GM18907 (cell line): ENCODE results near the gene CACUL1.

Experiments
- ATAC-seq: cut with Tn5 transposase; IDR thresholded peaks from one replicate; pipeline ENCODE4 v1.9.1; 2021; ENCODE audit warnings: mild to moderate bottlenecking, moderate library complexity; ENCODE audit not compliant: unreplicated experiment

Gene CACUL1

DNA sequence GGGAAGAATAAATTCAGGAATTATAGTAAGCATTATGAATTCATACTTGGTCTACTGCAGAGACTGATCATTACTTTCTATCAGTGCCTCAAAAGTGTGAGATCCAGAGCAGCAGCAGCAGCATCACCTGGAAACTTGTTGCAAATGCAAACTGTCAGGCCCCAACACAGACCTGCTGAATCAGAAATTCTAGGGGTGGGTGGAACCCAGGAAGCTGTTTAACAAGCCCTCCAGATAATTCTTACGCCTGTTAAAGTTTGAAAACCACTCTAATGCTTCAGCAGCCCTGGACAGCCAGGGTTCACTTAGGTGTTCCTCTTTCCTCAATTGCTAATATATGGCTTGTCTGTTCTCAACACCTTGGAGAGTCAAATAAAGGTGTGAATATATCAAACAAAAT is 19.5 kb downstream of the CACUL1 start:
- no peak for ATAC-seq

DNA sequence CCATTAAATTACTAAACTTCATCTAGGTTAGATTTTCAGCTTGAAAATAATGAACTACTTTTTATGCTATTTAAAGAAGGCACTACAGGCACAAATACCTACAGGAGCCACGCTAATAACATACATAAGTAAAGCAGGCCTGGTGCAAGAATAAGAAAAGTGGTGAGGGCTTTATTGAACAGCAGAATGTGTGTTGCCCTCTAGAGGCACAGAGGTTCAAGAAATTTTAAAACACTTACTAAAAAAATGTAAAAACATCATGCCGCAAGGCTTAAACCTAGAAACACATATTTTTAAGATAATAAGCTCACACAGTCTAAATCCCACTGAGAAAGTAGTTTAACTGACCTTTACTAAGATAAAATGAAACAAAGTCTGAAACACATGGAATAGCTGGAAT is 20.3 kb downstream of the CACUL1 start:
- no peak for ATAC-seq

DNA sequence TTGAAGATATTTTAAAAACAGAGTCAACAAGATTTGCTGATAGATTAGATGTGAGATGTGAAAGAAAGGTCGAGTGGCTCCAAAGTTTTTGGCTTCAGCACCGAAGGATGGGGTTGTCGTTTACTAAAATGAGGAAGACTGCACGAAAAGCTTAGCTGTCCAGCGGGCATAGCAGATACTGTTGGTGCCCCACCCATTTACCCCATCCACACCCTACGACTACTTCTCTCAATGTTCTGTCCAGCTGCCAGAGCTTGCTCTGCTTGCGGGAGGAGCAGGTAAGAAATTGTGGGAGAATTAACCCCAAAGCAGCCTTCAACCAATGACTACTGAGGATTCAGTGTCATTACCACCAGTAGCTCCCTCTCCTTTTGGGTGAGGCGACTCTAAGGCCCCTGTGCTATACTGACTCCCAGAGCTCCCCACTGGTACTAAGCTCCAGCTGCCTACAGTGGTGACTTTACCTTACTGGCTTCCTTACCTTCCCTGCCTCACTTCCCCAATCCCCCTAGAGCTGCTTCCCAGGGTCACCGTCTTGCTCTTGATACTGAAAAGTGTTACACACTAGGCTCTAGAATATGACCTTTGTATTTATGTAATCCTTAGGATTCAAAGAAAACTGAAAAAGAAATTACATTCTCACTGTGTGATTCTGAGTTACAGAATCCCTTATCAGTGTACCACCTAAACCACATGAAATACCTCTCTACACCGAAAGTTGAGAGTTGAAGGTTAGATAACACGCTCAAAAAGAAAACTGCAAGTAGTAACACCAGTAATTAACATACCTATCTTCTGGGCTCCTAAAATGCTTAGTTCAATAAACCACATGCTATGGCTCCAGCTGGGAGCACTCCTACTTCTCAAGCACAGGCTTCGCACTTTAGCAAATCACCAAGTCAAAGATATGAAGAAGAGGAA is 22.3 kb downstream of the CACUL1 start:
- ATAC-seq, result peak; percentile 74

DNA sequence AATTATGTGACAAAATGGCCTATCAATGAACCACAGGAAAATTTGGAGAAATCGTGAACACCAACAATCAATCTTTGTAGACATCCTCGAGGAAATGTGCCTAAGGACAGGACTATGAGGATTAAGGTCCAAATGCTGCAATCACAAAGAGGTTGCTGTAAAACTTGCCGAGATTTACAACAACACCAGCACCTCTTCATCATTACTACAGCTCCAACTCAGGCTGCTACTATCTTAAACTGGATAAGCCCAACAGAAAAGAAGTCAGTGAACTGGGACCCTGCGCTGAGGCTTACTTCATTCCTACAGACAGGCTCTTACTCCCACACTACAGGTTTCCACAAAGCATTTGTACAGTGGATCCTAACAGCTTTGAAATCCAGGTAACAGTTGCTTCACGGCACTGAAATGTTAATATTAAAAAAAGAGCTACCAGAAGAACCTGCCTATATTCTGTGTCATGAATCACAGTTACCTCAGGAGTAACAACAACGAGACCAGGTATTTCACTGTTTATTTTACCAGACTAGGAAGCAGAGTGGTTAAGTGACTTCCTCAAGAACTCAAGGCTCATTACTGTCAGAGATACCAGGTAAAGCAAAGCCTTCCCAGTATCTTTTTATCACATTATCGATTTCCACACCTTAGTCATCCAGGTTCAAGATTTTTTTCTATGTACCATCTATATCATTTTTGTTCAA is 23.9 kb downstream of the CACUL1 start:
- ATAC-seq, result no peak

DNA sequence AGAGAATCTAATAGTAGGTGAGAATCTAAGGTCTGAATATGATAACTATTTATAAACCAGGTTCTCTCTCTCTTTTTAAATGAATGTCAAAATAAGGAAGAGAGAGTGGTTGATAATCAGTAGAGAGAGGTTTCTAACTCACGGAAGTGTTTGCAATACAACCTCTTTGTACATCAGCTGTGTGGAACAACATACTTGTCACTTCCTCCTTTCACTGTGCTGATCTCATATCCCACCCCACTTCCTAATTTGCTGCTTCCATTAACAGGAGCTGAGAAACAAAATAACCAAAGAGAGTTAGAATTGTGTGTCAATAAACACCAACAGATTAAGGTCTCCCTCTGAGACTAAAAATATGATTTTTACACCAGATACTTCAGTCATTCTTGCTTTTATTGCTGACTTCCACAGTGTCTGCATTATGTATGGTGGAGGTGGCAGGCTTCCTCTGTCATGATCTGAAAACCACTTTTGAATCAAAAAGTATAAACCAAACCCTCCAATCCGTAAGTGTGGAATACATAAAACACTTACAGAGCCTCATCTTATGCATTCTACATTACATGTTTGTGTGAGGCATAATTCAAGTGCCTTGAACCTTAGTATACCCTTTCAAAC is 25.0 kb downstream of the CACUL1 start:
- ATAC-seq, result peak; percentile 89

DNA sequence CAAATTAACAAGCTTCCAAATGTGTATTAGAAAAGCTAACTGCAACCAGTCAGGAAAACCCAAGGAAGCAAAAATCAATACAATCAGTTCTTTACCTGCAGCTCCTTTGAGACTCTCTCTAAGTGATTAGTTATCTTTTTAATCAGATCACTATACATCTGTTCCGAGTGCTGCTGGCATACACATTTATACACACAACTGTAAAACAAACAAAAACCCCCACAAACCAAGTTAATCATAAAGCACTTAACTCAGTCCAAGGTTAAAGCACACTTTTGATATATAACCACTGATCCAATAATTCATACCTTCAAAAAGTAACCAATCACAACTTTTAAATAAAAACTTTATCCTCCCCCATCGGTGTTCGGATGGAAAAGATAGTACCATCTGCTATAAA is 25.6 kb downstream of the CACUL1 start:
- peak; percentile 3 for ATAC-seq

DNA sequence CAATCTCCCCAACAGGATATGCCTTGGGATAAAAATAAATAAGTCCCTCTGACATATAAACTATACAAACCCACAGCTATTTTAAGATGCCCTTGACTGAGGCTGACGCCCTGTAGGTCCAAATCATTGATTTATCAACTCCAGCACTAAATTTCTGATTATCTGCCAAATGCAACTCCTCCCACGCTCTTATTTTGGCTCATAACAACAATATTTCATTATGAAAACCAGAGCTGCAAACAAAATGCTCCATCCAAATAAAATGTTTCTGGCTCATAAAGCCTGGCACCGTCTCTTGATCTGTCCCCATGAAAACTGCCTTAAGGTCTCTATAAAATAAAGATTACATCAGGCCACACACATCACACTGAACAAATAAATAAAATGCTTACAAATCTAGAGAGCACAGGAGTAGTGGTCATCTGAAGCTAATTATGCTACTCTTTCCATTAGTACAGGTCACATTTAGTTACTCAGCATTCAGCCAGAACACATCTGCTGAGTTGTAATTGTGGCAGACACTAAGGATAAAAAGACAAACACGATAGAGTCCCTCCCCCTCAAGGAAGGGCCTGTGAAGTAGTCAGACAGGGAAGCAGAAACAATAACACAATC is 28.8 kb downstream of the CACUL1 start:
- no peak for ATAC-seq

DNA sequence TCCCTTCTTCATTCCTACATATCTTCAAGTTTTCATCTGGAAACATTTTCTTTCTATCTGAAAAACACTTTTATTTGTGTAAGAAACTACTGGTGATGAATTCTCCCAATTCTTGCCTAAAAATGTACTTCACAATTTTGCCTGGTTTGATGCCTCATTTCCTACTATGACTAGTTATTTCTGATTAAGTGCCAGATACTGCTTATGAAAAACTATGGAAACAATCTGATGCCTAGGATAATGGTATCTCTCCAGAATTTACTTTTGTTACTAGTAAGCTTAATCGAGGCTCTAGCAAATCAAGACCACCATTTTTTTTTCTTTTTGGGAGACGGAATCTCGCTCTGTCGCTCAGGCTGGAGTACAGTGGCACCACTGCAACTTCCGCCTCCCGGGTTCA is 31.3 kb downstream of the CACUL1 start:
- ATAC-seq, result no peak

DNA sequence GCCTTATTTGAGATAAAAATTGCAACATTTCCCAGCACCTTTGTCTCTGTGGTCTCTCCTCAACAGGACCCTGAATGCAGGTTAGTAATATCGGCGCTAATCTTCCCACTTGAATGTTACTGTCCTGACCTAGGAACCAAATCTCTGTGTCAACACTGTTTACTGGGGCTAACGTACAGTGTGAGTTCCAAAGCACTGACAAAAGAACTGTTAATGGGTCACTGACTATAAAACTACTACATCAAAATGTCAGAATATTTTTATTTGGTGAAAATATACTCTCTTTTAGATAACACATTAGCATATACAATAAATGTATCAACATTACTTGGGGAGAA is 33.3 kb downstream of the CACUL1 start:
- ATAC-seq, result no peak

DNA sequence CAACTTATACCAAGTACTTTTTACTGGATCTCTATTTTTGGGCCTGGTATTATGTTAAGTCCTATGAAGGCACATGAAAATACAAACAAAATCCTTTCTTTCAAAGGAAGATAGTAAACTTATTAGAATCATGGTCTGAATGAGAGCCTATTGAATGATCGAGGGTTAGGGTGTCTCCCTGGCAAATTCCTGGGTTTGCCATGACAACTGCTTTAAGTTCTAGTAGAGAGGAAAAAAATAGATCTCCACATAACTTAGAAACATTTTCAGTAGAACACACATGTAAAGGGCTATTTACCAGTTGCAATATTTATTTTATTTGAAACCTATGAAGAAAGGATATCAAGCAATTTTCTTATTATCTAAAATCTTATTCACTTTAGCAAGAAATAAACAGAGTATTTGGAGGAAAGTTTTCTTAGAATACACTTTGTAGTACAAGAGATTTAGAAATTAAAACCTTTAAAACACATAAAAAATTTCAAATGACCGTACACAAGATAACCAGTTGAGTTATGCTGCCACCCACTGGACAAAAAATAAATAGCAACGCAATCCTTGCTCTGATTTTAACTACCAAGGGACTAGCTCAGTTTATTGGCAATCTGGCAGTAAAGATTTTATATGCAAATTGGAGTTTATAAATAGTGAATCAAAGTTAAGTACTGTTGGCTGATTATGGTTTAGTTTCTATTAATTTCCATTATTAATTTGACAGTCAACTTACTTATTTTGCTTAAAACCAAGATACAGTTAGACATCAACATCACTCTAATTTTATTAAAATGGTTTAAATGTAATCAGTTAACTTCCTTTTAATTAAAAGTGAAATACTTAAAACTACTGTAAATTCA is 33.9 kb downstream of the CACUL1 start:
- ATAC-seq, result no peak

DNA sequence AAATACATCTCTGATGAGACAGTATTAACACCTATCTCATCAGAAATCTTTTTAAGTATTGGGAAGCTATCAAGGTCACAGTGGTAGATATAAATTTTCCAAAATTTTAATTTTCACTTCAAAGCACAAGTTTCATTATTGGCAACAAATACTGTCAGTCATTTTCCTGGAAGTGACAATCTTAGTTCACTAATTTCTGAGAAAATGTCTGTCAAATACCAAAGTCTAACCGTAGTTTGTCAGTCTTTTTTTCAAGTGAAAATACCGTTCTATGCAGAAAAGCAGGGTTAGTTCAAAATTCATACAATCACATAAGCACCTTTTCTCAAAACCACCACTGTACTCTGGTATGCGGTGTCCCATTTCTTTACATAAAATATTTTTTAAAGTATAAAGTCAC is 40.4 kb downstream of the CACUL1 start:
- ATAC-seq, result no peak

DNA sequence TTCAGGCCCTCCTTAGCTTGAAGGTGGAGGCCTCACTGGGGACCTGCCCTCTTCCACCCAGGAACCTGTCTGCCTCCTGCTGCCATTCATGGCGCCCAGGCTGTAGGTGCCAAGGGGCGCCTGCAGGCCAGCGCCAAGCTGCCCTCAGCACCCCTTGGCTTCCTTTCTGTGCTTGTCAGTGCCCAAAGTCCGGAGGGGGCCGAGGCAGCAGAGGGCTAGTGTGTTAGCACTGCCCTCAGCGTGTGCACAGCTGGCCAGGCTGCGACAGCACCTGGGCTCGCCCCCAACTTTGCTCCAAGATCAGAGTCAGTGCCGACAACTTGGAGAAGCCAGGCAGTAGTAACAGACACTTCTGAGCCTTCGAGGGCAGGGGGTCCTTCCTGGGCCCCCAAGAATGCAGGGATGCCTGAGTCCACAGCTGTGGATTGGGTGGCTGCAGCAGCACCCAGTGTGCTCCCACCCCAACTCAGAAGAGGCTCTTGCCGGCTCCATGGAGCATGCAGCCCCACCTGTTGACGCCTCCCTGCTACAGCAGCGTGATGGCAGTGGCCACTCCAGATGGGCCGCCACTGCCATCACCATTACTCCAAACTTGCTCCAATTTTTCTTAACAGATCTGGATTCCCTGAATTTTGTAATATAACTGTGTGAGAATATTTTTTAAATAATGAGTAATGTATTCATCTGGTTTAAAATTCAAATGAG is 41.7 kb downstream of the CACUL1 start:
- no peak for ATAC-seq

DNA sequence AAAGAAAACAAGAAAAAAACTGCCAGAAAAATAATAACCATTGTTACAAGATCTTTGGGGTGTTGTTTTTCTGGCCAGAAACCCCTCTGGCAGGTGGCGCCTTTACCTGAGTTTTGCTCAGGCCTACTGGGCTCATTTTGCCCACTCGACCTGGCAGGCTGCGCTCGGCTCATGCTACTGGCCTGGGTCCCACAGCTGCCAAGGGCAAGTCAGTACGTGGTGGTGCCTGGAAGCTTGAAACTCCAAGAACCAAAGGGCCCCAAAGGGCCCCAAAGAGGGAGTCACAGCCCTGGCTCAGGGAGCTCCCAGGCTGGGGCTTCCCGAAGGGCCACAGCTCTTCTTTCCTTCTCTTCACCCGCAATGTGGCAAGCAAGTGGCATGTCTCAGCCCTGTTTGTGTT is 42.7 kb downstream of the CACUL1 start:
- ATAC-seq, result no peak

DNA sequence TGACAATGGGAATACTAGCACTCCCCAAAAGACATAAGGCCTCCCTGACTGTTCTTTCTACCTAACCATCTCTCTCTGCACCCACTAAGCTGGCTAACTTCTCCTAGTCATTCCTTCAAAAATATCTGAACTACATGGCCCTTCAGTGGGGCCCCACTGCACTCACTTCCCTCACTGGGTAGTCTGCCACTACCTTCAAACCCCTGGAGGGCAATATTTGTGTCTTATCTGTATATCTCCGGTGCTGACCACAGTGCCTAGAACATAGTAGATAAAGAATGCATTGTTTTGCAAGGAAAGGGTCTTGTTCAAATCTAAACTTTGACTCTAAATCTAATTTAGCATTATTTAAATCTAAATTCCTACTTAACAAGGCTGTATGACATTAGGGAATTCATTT is 44.3 kb downstream of the CACUL1 start:
- ATAC-seq, result no peak

DNA sequence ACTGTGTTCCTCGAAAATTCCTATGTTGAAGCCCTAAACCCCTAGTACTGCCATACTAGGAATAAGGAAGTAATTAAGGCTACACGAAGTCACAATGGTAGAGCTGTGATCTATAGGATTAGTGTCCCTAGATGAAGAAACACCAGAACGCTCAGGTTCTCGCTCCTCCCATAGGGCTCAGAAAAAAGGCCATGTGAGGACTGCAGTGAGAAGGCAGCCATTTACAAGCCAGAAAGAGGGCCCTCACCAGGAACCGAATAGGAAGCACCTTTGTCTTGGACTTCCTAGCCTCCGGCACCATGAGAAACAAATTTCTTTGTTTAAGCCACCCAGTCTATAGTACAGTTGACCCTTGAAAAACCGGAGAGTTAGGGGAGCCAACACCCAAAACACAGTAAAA is 46.2 kb downstream of the CACUL1 start:
- ATAC-seq, result no peak

DNA sequence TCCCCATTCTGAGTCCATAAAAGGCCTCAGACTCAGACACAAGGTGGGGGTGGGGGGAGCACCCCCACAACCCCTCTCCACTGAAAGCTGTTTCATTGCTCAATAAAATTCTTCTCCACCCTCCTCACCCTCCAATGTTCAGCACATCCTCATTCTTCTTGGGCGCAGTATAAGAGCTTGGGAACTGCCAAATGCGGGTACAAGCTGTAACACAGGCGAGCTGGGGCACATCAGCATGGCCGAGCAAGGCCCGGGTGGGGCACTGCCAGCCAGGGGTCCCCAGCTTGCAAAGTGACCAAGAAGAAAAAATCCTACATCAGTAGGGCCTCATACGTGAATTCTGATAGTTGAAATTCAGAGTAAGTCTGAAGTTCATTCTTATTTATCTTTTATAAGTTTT is 50.1 kb downstream of the CACUL1 start:
- no peak for ATAC-seq

DNA sequence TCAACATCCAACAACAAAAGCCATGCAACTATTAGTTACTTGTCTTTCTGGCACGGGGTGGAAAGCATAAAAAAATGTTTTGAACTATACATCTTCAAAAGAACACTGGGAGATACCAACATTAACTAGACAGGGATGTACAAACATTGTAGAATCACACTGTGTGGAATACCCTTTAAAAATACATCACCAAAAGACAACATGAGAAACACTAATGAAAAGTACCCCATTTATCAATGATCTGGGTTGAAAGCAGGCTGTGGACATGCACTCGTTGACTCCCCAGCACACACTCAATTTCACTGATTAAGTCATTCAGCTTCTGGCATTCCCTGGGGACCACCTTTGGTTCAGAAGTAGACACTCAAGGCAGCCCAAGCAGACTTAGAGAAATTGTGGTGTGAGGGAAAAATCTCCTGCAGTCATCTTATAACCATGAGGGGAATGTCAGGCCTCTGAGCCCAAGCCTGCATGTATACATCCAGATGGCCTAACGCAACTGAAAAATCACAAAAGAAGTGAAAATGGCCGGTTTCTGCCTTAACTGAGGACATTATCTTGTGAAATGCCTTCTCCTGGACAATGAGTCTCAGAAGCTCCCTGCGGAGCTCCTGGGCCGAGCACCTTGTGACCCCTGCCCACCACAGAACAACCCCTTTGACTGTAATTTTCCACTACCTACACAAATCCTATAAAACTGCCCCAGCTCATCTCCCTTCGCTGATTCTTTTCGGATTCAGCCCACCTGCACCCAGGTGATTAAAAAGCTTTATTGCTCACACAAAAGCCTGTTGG is 53.0 kb downstream of the CACUL1 start:
- ATAC-seq, result peak; percentile 41

DNA sequence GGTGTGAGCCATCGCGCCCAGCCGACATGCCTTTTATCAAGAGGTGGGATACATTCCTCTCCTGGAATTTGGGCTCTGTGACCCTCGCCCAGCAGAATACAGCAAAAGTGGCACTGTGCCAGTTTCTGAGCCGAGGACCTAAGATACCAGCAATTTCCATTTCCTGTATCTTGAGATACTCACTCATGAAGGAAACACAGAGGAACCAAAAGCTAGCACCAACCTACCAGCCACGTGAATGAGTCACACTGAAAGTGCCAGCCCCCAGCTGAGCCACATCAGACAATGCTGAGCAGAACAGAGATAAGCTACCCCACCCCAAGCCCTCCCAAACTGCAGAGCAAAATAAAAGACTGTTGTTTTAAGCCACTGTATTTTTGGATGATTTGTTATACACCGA is 56.3 kb downstream of the CACUL1 start:
- peak; percentile 98 for ATAC-seq

DNA sequence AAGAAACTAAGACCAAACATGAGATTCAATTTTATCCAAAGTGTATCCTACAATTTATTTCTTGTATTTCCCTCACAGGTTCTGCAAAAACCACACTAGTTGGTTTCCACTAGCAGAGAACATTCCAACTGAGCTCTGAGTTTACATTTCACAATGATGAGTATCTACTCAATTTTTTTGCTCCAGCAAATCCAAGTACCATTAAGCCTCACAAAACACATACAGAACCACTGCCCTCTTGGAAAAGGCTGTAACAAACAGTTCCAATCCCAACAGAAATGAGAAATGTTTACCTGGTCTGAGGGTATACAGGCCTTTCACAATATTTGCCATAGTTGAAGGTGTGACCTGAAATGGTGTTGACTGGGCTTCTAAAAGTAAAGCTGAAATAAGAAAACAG is 59.9 kb downstream of the CACUL1 start:
- no peak for ATAC-seq
